ENCODE results near the gene NTRK2.

Gene NTRK2

GRCh38 chr9:84669288-84670137 is at the start of gene NTRK2:
TSS of gene NTRK2 (plus strand) at chr9:84669729. CDS start at chr9:84670749, 1,020 bp downstream.
- TF ChIP-seq CTCF (IDR thresholded peaks at IDR 0.05) (peak; percentile 40), ZFX (IDR thresholded peaks at IDR 0.05; ENCODE audit: borderline replicate concordance) (no peak)
- no peak within 1 kb of the TSS for H3K27ac ChIP-seq

GRCh38 chr9:84620338-84620737 is 49.2 kb upstream of the NTRK2 start:
- no peak for TF ChIP-seq CTCF (IDR thresholded peaks at IDR 0.05)
- no peak for TF ChIP-seq ZFX (IDR thresholded peaks at IDR 0.05; ENCODE audit: borderline replicate concordance)
- no peak overlapping the region for H3K27ac ChIP-seq

DNA sequence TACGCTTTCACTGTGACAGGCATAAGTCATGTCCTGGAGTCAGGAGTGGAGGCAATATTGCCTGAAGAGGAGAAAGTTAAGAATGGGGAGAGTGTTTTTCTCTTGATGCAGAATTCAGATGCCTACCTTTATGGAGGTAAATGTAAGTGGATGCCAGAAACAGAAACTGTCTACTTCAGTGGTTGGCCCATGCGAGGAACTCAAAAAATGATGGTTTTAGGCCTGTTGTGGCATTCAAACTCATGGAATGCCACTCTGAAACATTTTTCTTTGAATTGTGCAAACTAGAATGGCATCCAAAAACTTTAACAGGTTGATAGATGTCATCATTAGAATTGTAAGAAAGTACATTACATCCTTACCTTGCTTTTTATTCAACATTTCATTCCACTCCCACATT is 47.7 kb upstream of the NTRK2 start:
- no peak overlapping the region for H3K27ac ChIP-seq
- TF ChIP-seq CTCF (IDR thresholded peaks at IDR 0.05), result no peak
- TF ChIP-seq ZFX (IDR thresholded peaks at IDR 0.05; ENCODE audit: borderline replicate concordance), result no peak

- TF ChIP-seq ZFX (IDR thresholded peaks at IDR 0.05; ENCODE audit: borderline replicate concordance), result no peak
- TF ChIP-seq CTCF (IDR thresholded peaks at IDR 0.05), result no peak
- no peak overlapping the region for H3K27ac ChIP-seq
Observed at GRCh38 chr9:84622981-84623380, 46.5 kb upstream of the NTRK2 start.

- no peak for TF ChIP-seq ZFX (IDR thresholded peaks at IDR 0.05; ENCODE audit: borderline replicate concordance)
- TF ChIP-seq CTCF (IDR thresholded peaks at IDR 0.05), result no peak
- H3K27ac ChIP-seq, result no peak overlapping the region
Observed at GRCh38 chr9:84636436-84636835, 33.1 kb upstream of the NTRK2 start.

DNA sequence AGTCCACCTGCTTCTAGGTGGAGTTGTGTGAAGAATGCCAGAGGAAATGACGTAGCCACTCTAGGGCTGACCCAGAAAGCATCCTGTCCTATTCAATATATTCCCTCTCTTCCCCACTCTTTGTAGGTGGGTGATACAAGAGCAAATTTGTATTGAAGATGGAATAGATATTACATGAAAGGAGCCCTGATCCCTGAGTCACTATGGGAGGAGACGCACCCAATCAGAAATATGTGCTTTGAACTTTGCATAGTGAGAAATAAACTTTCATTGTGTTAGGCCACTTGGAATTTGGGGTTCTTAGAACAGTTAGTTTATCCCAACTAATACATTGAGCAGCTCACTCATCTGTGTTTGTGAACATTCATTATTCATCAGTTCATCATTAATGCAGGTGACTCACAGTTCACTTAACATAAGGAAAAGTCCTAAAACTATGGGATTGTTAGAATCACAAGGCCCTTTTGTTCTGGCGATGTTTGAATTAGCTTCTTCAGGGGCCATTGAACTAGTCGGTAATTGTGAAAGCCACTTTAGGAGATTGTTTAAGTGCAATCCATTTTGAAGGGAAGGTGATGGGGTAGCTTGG is 26.9 kb upstream of the NTRK2 start:
- H3K27ac ChIP-seq, result no peak overlapping the region
- TF ChIP-seq ZFX (IDR thresholded peaks at IDR 0.05; ENCODE audit: borderline replicate concordance), result no peak
- TF ChIP-seq CTCF (IDR thresholded peaks at IDR 0.05), result no peak

GRCh38 chr9:84647699-84648098 is 21.8 kb upstream of the NTRK2 start:
- TF ChIP-seq CTCF (IDR thresholded peaks at IDR 0.05) (no peak), ZFX (IDR thresholded peaks at IDR 0.05; ENCODE audit: borderline replicate concordance) (no peak)
- no peak overlapping the region for H3K27ac ChIP-seq

Measured in 22Rv1 (cell line).